Measurements from ENCODE around the gene JMJD6.

DNA sequence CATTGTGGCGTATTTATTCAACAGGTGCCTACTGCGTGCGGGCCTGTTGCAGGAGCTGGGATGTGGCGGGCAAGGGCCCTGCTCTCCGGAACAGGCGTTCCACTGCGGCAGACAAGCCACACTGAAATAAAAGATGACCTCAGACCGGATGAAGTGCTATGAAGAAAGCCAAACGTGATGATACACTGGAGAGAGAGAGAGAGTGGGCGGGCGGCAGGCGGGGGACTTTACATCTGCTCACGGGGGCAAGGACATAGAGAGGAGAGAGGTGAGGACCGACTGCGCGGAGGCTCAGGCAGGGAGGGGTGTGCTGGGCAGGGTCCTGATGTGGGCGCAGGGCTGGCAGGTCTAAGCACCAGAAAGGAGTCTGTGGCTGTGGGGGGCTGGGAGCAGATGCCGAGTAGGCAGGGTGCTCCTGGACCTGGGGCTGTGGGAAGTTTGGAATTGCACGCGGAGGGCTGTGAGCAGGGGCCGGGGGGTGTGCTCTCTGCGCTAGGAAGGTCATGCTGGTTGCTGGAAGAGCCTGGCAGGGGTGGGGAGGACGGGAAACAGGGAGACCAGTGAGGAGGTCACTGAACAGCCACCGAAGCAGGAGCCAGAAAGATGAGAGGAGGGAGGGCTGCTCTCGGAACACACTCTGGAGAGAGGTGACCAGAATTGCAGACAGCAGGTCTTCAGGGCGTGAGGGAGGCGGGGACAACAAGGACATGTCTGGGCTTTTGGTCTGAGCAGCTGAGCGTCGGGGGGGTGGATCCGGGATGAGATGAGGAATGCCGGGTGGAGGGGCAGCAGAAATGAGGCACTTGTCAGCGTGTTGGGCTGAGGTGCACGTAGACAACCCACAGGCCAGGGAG, 25.6 kb downstream of the JMJD6 start:
- TF ChIP-seq POLR2A (IDR thresholded peaks at IDR 0.05) (no peak), POLR2AphosphoS5 (IDR thresholded peaks at IDR 0.05) (peak; percentile 24)
